PC-3 (cell line): ENCODE results near the gene VMAC.

Experiments used
- CTCF ChIP-seq: fragments of 300-600 bp; sonication (generic); conservative IDR thresholded peaks from 2 replicates; pipeline ENCODE4 v1.5.1; 2017; ENCODE audit warnings: antibody characterized with exemption, low read depth, mild to moderate bottlenecking, low read length
- EZH2 ChIP-seq: fragments of 300-600 bp; sonication (generic); IDR thresholded peaks from one replicate; pipeline ENCODE4 v1.6.1; 2017; ENCODE audit warnings: antibody characterized with exemption, mild to moderate bottlenecking, low read length; ENCODE audit not compliant: unreplicated experiment
- EZH2phosphoT487 ChIP-seq: fragments of 300-600 bp; sonication (generic); IDR thresholded peaks from 2 replicates; pipeline ENCODE4 v1.6.1; 2018; ENCODE audit warnings: mild to moderate bottlenecking, antibody characterized with exemption, low read length, borderline replicate concordance

GRCh38 chr19:5918463-5919079 lies 13.9 kb downstream of the VMAC start:
- TF ChIP-seq CTCF (no peak), EZH2phosphoT487 (no peak), EZH2 (no peak)
